ENCODE results near the gene CPNE2. TPM values are rescaled to one million over a fixed set of nuclear protein-coding genes. Genes with fewer than 3 reads are reported as not detected.

The CPNE2 gene
- total RNA-seq, 1 experiment from 2014 or later = 35.2 TPM

- H4K20me1 ChIP-seq (ENCODE audit: insufficient read depth) = no peaks in the 10 kb centered on the region
- no peaks in the 10 kb centered on the region for H3K9me2 ChIP-seq (ENCODE audit: insufficient read depth)
These were observed 37.6 kb upstream of the CPNE2 start for GRCh38 chr16:57054771-57055170.

GRCh38 chr16:57055671-57056070 is 36.7 kb upstream of the CPNE2 start:
- ChIA-PET CTCF (no interaction called here), POLR2A (ENCODE audit: unreplicated experiment) (no interaction called here)
- Histone ChIP-seq H3K36me3 (ENCODE audit: low read depth) (no peaks in the 10 kb centered on the region), H3K9me3 (ENCODE audit: insufficient read depth, low read depth) (no peaks in the 10 kb centered on the region), H3K27me3 (ENCODE audit: insufficient read depth, low read depth) (no peaks in the 10 kb centered on the region), H3K4me1 (replicated peaks; ENCODE audit: insufficient read depth) (peaks cover 6% of the 10 kb centered on the region), H3K9me2 (ENCODE audit: insufficient read depth) (no peaks in the 10 kb centered on the region), H2AFZ (no peak overlapping the region), H3K27ac (no peak overlapping the region), H3F3A (ENCODE audit: insufficient read depth, low read depth) (no peaks in the 10 kb centered on the region), H3K79me2 (ENCODE audit: low read depth) (no peaks in the 10 kb centered on the region), H3K4me2 (no peak overlapping the region), H4K20me1 (ENCODE audit: insufficient read depth) (no peaks in the 10 kb centered on the region), H3K4me3 (no peak overlapping the region)
- no TSS peak for BruUV-seq (replicated peaks)
- no peak for DNase-seq
- intact Hi-C loops (cut with micrococcal nuclease; ENCODE audit: unreplicated experiment) = no loop called here
- TF ChIP-seq CTCF (conservative IDR thresholded peaks at IDR 0.05) (no peak), EZH2 (IDR thresholded peaks at IDR 0.05; ENCODE audit: low read depth) (no peak)

More at GRCh38 chr16:57054771-57055170, 37.6 kb upstream of the CPNE2 start:
- H3F3A ChIP-seq (ENCODE audit: insufficient read depth, low read depth) = no peaks in the 10 kb centered on the region
- no peaks in the 10 kb centered on the region for H3K36me3 ChIP-seq (ENCODE audit: low read depth)
- no peak overlapping the region for H3K27ac ChIP-seq
- POLR2A ChIA-PET (ENCODE audit: unreplicated experiment) = no interaction called here
- H2AFZ ChIP-seq = no peak overlapping the region
- DNase-seq = no peak
- H3K79me2 ChIP-seq (ENCODE audit: low read depth) = no peaks in the 10 kb centered on the region
- H3K27me3 ChIP-seq (ENCODE audit: insufficient read depth, low read depth) = no peaks in the 10 kb centered on the region
- H3K4me3 ChIP-seq = no peak overlapping the region
- BruUV-seq (replicated peaks) = no TSS peak
- CTCF ChIA-PET = no interaction called here
- no peaks in the 10 kb centered on the region for H3K9me3 ChIP-seq (ENCODE audit: insufficient read depth, low read depth)
- intact Hi-C loops (cut with micrococcal nuclease; ENCODE audit: unreplicated experiment) = no loop called here
- no peak for TF ChIP-seq CTCF (conservative IDR thresholded peaks at IDR 0.05)
- TF ChIP-seq EZH2 (IDR thresholded peaks at IDR 0.05; ENCODE audit: low read depth) = no peak
- no peak overlapping the region for H3K4me2 ChIP-seq
- H3K4me1 ChIP-seq (replicated peaks; ENCODE audit: insufficient read depth) = no peaks in the 10 kb centered on the region

GRCh38 chr16:57058291-57058861 is 34.0 kb upstream of the CPNE2 start:
- Histone ChIP-seq H3K27ac (no peak overlapping the region), H3K4me2 (no peak overlapping the region), H3K27me3 (ENCODE audit: insufficient read depth, low read depth) (no peaks in the 10 kb centered on the region), H3K36me3 (ENCODE audit: low read depth) (no peaks in the 10 kb centered on the region), H3K9me3 (ENCODE audit: insufficient read depth, low read depth) (no peaks in the 10 kb centered on the region), H4K20me1 (ENCODE audit: insufficient read depth) (no peaks in the 10 kb centered on the region), H3K4me1 (replicated peaks; ENCODE audit: insufficient read depth) (peaks cover 18% of the 10 kb centered on the region), H3K79me2 (ENCODE audit: low read depth) (no peaks in the 10 kb centered on the region), H3F3A (ENCODE audit: insufficient read depth, low read depth) (peaks cover 12% of the 10 kb centered on the region; the same call in 1 of the 2 replicates), H2AFZ (no peak overlapping the region), H3K4me3 (no peak overlapping the region), H3K9me2 (ENCODE audit: insufficient read depth) (no peaks in the 10 kb centered on the region)
- ChIA-PET CTCF (no interaction called here), POLR2A (ENCODE audit: unreplicated experiment) (no interaction called here)
- TF ChIP-seq CTCF (conservative IDR thresholded peaks at IDR 0.05) = no peak
- no peak for TF ChIP-seq EZH2 (IDR thresholded peaks at IDR 0.05; ENCODE audit: low read depth)
- no TSS peak for BruUV-seq (replicated peaks)
- DNase-seq = no peak
- intact Hi-C loops (cut with micrococcal nuclease; ENCODE audit: unreplicated experiment) = no loop called here
